ENCODE measurements around the gene DDX27.

Gene DDX27

DNA sequence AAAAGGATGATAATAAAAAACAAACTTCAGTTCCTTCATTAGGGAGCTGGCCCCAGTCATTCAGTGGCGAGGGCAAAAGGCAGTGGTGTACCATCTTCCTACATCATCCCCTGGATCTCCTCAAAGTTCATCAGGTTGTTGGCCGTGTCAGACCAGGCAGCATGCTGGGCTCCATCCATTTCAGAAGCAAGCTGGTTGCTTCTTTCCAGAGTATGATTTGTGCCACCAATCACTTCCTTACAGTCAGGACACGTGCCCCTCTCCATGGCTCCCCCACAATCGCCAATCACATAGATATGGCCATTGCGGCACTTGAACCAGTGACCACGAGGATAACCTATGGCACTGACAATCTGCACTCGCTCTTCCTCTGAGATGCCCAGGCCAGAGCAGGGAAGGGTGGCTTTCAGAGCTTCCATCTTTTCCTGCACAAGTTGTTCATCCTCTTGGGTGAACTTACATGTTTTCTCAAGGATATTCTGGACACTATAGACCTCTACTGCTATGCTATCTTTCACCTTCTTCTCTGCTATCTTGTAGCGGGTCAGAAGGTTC, 28.0 kb downstream of the DDX27 start:
- POLR2A ChIA-PET: interaction anchor here (1.6 kb wide), 1 partner anchor 31 kb away, joined by 5 read pairs; the partner anchor contains the start of gene ZNFX1

DNA sequence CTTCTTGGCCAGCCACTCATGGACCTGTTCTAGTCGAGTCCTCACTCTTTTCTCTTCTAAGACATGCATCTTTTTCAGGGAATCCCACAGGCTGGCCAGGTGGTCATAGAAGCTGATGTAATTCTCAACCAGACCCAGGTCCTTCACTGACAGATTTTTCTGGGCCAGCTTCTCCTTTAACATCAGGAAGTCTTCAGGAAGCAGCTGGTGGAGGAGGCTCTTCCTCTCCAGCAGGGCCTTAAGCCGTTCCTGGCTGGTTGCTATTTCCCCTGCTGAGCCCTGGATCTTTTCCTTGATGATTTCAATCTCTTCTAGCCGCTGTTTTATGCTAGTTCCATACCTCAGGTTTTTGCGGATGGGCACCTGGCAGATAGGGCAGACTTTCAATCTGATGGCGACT, 28.6 kb downstream of the DDX27 start:
- TF ChIP-seq FOXK2 (IDR thresholded peaks at IDR 0.05): no peak
- no peak for TF ChIP-seq FOXA1 (IDR thresholded peaks at IDR 0.05)
- no peak for TF ChIP-seq HDGF (IDR thresholded peaks at IDR 0.05; ENCODE audit: borderline replicate concordance)
- TF ChIP-seq SP1 (IDR thresholded peaks at IDR 0.05): no peak
- no peak for TF ChIP-seq ELF4 (IDR thresholded peaks at IDR 0.05)
- no peak for TF ChIP-seq CTBP1 (IDR thresholded peaks at IDR 0.05; ENCODE audit: borderline replicate concordance)
- TF ChIP-seq, protein P1, sequence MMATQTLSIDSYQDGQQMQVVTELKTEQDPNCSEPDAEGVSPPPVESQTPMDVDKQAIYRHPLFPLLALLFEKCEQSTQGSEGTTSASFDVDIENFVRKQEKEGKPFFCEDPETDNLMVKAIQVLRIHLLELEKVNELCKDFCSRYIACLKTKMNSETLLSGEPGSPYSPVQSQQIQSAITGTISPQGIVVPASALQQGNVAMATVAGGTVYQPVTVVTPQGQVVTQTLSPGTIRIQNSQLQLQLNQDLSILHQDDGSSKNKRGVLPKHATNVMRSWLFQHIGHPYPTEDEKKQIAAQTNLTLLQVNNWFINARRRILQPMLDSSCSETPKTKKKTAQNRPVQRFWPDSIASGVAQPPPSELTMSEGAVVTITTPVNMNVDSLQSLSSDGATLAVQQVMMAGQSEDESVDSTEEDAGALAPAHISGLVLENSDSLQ (IDR thresholded peaks at IDR 0.05): no peak
- TF ChIP-seq ZNF384 (IDR thresholded peaks at IDR 0.05): no peak
- no peak for TF ChIP-seq FOXM1 (IDR thresholded peaks at IDR 0.05; ENCODE audit: borderline replicate concordance)
- no peak for TF ChIP-seq SUZ12 (IDR thresholded peaks at IDR 0.05)
- no peak for TF ChIP-seq NFRKB (IDR thresholded peaks at IDR 0.05)
- TF ChIP-seq BHLHE40 (IDR thresholded peaks at IDR 0.05; ENCODE audit: borderline replicate concordance): no peak
- TF ChIP-seq L3MBTL2 (conservative IDR thresholded peaks at IDR 0.05): no peak
- TF ChIP-seq LEF1 (IDR thresholded peaks at IDR 0.05; ENCODE audit: borderline replicate concordance): no peak
- no peak for TF ChIP-seq TARDBP (IDR thresholded peaks at IDR 0.05)
- TF ChIP-seq ARNT (IDR thresholded peaks at IDR 0.05): no peak
- POLR2A ChIA-PET: no interaction called here
- DNase-seq (ENCODE audit: extremely low spot score): no peak
- CTCF ChIA-PET: interaction anchor here (2.8 kb wide), 1 partner anchor 72 kb away, joined by 13 read pairs; no protein-coding TSS in a partner anchor

More for the DNA sequence above, 28.0 kb downstream of the DDX27 start:
- no peak for DNase-seq (ENCODE audit: extremely low spot score)
- TF ChIP-seq ELF4 (IDR thresholded peaks at IDR 0.05): no peak
- TF ChIP-seq BHLHE40 (IDR thresholded peaks at IDR 0.05; ENCODE audit: borderline replicate concordance): no peak
- TF ChIP-seq LEF1 (IDR thresholded peaks at IDR 0.05; ENCODE audit: borderline replicate concordance): no peak
- TF ChIP-seq FOXM1 (IDR thresholded peaks at IDR 0.05; ENCODE audit: borderline replicate concordance): no peak
- no peak for TF ChIP-seq NFRKB (IDR thresholded peaks at IDR 0.05)
- no peak for TF ChIP-seq L3MBTL2 (conservative IDR thresholded peaks at IDR 0.05)
- no peak for TF ChIP-seq CTBP1 (IDR thresholded peaks at IDR 0.05; ENCODE audit: borderline replicate concordance)
- TF ChIP-seq ZNF384 (IDR thresholded peaks at IDR 0.05): no peak
- TF ChIP-seq FOXA1 (IDR thresholded peaks at IDR 0.05): no peak
- TF ChIP-seq SP1 (IDR thresholded peaks at IDR 0.05): no peak
- CTCF ChIA-PET: interaction anchor here (0.6 to 2.8 kb wide), 3 partner anchors 10 to 73 kb away, joined by 3 to 13 read pairs (median 4); no protein-coding TSS in a partner anchor

DNA sequence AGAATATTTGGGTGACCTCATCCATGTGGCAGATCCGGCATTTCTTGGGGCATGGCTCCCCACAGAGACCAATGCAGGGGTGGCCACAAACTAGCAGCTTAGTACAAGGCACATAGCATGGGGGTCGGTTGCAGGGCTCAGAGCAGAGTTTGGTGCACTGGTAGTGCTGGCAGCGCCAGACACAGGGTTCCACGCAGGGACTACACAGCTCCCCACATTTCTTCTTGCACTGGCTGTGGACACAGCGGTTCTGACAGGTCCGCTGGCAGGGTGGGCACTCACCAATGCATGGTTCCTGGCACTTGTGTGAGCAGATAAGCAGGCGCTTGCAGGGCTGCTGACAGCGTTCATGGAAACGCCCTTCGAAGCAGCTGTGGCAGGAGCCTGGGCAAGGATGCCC, 29.1 kb downstream of the DDX27 start:
- TF ChIP-seq ZNF384 (IDR thresholded peaks at IDR 0.05) (no peak), HDGF (IDR thresholded peaks at IDR 0.05; ENCODE audit: borderline replicate concordance) (no peak), TARDBP (IDR thresholded peaks at IDR 0.05) (no peak), LEF1 (IDR thresholded peaks at IDR 0.05; ENCODE audit: borderline replicate concordance) (no peak), FOXA1 (IDR thresholded peaks at IDR 0.05) (no peak), NFRKB (IDR thresholded peaks at IDR 0.05) (no peak), FOXM1 (IDR thresholded peaks at IDR 0.05; ENCODE audit: borderline replicate concordance) (no peak), SP1 (IDR thresholded peaks at IDR 0.05) (no peak), BHLHE40 (IDR thresholded peaks at IDR 0.05; ENCODE audit: borderline replicate concordance) (no peak), L3MBTL2 (conservative IDR thresholded peaks at IDR 0.05) (no peak), CTBP1 (IDR thresholded peaks at IDR 0.05; ENCODE audit: borderline replicate concordance) (no peak)
- TF ChIP-seq, protein P1 (IDR thresholded peaks at IDR 0.05): no peak
- DNase-seq (ENCODE audit: extremely low spot score): no peak
- POLR2A ChIA-PET: no interaction called here
- CTCF ChIA-PET: no interaction called here

DNA sequence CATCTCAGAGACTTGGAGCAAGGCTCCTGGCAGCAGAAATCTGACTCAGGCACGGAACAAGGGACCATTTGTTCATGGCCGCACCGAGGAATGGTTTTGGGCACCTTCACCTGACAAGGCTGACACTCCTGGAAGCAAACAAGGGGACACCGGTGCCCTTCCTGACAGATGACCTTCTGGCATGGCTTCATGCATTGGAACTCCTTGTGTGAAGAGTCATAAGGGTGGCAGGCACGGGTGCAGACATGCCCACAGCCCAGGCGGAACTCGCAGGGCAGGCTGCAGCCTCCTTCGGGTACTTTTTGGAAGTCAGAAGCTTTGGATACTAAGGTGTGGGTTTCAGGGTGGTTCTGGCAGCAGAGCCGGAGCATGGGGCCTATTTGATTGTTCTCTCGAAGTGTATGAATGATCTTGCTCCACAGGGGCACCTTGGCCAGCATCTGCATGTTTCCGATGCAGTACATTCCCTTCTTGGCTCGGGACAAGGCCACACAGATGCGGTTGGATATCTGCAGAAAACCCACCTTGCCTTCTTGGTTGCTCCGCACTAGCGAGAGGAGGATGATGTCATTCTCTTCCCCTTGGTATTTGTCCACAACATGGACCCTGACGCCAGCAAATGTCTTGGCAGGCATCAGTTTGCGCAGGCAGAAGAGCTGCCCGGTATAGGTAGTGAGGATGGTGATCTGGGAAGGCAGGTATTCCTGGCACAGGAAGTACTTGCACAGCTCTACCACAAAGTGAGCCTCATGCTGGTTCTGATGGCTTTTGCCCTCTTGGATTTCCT, 29.9 kb downstream of the DDX27 start:
- ChIA-PET POLR2A (no interaction called here), CTCF (no interaction called here)
- TF ChIP-seq ARNT (IDR thresholded peaks at IDR 0.05) (no peak), SP1 (IDR thresholded peaks at IDR 0.05) (no peak), ZNF384 (IDR thresholded peaks at IDR 0.05) (no peak), TARDBP (IDR thresholded peaks at IDR 0.05) (no peak)
- DNase-seq (ENCODE audit: extremely low spot score): no peak

DNA sequence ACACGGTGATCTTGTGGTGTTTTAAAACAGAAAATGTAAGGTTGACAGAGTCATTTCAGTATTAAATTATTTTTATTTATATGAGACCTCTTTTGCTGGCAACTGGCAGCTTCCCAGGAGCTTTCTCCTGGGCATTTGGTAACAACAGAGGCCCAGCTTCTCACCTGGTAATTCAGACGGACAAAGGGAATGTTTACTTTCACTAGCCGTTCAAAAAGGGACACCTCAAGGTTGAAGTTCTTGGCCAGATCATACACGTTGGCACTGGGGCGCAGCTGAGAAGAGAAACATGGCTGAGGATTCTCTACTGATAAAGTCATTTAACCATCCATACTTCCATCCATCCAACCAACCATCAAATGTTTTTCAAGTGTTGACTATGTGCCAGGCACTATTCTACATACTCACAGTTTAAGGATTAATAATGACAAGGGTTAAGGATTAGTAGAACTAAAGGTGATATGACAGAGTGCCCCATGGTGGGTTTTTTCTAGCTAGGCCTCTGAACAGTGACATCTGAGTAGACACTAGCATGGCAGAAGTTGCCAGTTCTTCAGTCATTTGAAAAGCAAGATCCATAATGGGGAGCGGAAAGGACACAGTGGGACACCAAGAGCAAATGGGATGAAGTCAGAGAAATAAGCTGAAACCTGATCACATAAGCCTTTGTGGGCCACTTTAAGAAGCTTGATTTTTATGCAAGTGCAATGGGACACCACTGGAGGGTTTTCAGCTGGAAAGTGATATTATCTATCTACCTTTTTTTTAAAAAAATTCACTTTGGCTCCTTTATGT, 33.5 kb downstream of the DDX27 start:
- ChIA-PET CTCF (no interaction called here), POLR2A (no interaction called here)
- TF ChIP-seq SP1 (IDR thresholded peaks at IDR 0.05) (no peak), TARDBP (IDR thresholded peaks at IDR 0.05) (no peak), LEF1 (IDR thresholded peaks at IDR 0.05; ENCODE audit: borderline replicate concordance) (no peak), CTBP1 (IDR thresholded peaks at IDR 0.05; ENCODE audit: borderline replicate concordance) (no peak)
- no peak for DNase-seq (ENCODE audit: extremely low spot score)

DNA sequence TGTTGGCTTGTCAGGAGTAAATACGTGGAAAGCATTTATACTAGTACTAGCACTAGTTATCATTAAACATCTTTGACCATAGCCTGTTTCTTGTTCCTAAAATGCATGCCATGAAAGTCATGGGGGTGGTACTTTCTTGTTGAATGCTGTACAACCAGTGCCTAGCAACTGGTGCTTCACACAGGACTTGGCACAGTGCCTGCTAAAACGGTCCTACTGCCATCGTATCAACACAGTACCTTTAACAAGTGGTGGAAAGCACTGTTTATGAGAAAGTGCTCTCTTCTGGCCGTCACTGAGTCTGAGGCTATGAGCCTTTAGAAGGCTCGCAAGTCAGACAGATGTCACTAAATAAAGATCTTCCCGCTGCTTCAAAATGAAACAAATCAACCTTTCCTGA, 37.0 kb downstream of the DDX27 start:
- ChIA-PET POLR2A (no interaction called here), CTCF (interaction anchor here (1.4 kb wide), 1 partner anchor 10 kb away, joined by 4 read pairs; no protein-coding TSS in a partner anchor)
- no peak for DNase-seq (ENCODE audit: extremely low spot score)
- TF ChIP-seq FOXM1 (IDR thresholded peaks at IDR 0.05; ENCODE audit: borderline replicate concordance) (no peak), HDGF (IDR thresholded peaks at IDR 0.05; ENCODE audit: borderline replicate concordance) (no peak), LEF1 (IDR thresholded peaks at IDR 0.05; ENCODE audit: borderline replicate concordance) (no peak), ARNT (IDR thresholded peaks at IDR 0.05) (no peak), ELF4 (IDR thresholded peaks at IDR 0.05) (no peak), SUZ12 (IDR thresholded peaks at IDR 0.05) (no peak), L3MBTL2 (conservative IDR thresholded peaks at IDR 0.05) (no peak), BHLHE40 (IDR thresholded peaks at IDR 0.05; ENCODE audit: borderline replicate concordance) (no peak), SP1 (IDR thresholded peaks at IDR 0.05) (no peak)
- TF ChIP-seq, protein P1 (IDR thresholded peaks at IDR 0.05): no peak
